Measurements from ENCODE around the gene SPTLC1.
A peak's percentile ranks its signal among the peaks of the same experiment; 100 is the strongest.
"Not testable (repeated sequence)": the region's sequence is repeated elsewhere in the genome, so short reads cannot be mapped to it uniquely, and the experiment has no call there.

Gene SPTLC1

GRCh38 chr9:92026206-92027002 is 88.8 kb downstream of the SPTLC1 start:
- Histone ChIP-seq H3K9ac (ENCODE audit: low read length) (no peak overlapping the region), H3K27me3 (replicated peaks; ENCODE audit: control insufficient read depth, insufficient read depth, low read length) (no peaks in the 10 kb centered on the region), H3K9me3 (ENCODE audit: control insufficient read depth, low read length) (peaks cover 8% of the 10 kb centered on the region), H3K36me3 (ENCODE audit: control insufficient read depth, insufficient read depth, low read length, severe bottlenecking) (peaks cover 13% of the 10 kb centered on the region), H3K4me3 (ENCODE audit: low read length) (no peak overlapping the region), H3K4me1 (ENCODE audit: control insufficient read depth, insufficient read depth, low read length) (no peaks in the 10 kb centered on the region)
- DNase-seq (ENCODE audit: low read depth) = no peak

GRCh38 chr9:92021785-92022541 is 93.2 kb downstream of the SPTLC1 start:
- H3K4me1 ChIP-seq (ENCODE audit: control insufficient read depth, insufficient read depth, low read length); H3K27me3 ChIP-seq (replicated peaks; ENCODE audit: control insufficient read depth, insufficient read depth, low read length); H3K4me3 ChIP-seq (ENCODE audit: low read length); H3K9ac ChIP-seq (ENCODE audit: low read length); H3K9me3 ChIP-seq (ENCODE audit: control insufficient read depth, low read length); H3K36me3 ChIP-seq (ENCODE audit: control insufficient read depth, insufficient read depth, low read length, severe bottlenecking): not testable (repeated sequence)
- peak; percentile 18 for DNase-seq (ENCODE audit: low read depth)

- no peak overlapping the region for H3K4me3 ChIP-seq (ENCODE audit: low read length)
- H3K36me3 ChIP-seq (ENCODE audit: control insufficient read depth, insufficient read depth, low read length, severe bottlenecking) = no peaks in the 10 kb centered on the region
- no peaks in the 10 kb centered on the region for H3K27me3 ChIP-seq (replicated peaks; ENCODE audit: control insufficient read depth, insufficient read depth, low read length)
- H3K9me3 ChIP-seq (ENCODE audit: control insufficient read depth, low read length) = peaks cover 8% of the 10 kb centered on the region
- no peak overlapping the region for H3K9ac ChIP-seq (ENCODE audit: low read length)
- no peak for DNase-seq (ENCODE audit: low read depth)
- no peaks in the 10 kb centered on the region for H3K4me1 ChIP-seq (ENCODE audit: control insufficient read depth, insufficient read depth, low read length)
Observed at GRCh38 chr9:92019658-92020057, 95.6 kb downstream of the SPTLC1 start.

DNA sequence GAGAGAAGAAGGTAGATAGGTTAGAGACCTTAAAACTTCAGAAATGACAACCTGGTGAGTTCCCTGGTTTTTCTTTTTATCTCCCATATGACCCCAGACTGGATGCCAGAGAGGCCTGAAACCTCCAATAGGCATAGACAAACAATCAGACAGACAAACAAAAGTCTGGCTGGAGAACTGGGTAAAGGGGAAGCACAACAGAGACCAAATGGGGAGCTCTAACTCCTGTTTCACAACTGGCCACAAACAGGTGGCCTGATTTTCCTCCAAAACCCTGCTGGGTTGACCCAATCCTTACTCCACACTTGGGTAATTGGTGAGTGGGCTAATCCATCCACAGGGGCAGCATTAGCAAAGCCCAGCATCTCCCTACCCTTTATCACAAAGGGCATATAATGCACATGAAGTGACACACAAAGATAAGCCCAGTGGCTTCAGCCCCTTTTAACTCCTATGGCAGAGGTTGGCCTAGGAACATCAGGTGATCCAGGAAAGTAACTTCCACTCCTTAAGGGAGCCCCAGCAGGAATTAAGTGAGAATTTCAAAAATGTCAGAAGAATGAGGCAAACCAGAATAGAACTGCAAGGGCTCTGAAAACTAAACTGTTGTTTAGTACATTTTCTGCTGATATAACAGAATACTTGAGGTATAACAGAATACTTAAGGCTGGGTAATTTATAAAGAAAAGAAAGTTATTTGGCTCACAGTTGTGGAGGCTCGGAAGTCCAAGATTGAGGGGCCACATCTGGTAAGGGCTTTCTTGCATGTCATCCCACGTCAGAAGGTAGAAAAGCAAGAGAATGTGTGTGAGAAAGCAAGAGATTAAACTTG is 104.3 kb downstream of the SPTLC1 start:
- H3K4me1 ChIP-seq (ENCODE audit: control insufficient read depth, insufficient read depth, low read length) = peaks cover 25% of the 10 kb centered on the region
- DNase-seq (ENCODE audit: low read depth) = no peak
- peaks cover 4% of the 10 kb centered on the region for H3K9me3 ChIP-seq (ENCODE audit: control insufficient read depth, low read length)
- no peaks in the 10 kb centered on the region for H3K36me3 ChIP-seq (ENCODE audit: control insufficient read depth, insufficient read depth, low read length, severe bottlenecking)
- H3K27me3 ChIP-seq (replicated peaks; ENCODE audit: control insufficient read depth, insufficient read depth, low read length) = no peaks in the 10 kb centered on the region
- H3K4me3 ChIP-seq (ENCODE audit: low read length) = peak overlapping the region; percentile 25
- H3K9ac ChIP-seq (ENCODE audit: low read length) = peak overlapping the region; percentile 81

- DNase-seq (ENCODE audit: low read depth) = peak; percentile 9
- H3K36me3 ChIP-seq (ENCODE audit: control insufficient read depth, insufficient read depth, low read length, severe bottlenecking) = not testable (repeated sequence)
Observed at GRCh38 chr9:92010253-92010652, 105.0 kb downstream of the SPTLC1 start.

DNA sequence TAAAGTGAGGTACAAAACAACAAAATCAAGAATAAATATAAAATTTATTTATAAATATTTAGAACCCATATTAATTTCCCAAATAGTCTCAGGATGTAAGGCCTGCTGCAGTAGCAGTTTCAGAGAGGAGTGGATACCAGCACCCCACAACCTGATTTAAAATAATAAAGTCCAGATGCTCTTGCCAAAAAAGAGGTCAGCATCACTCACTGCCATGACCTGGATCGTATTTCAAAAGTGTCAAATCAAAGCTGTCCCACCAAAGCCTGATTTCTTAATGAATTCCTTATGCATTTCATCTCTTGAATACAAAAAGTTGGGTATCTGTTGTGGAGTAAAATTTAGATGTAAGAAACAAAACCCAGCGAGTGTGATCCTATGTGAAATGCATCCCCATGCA is 107.2 kb downstream of the SPTLC1 start:
- H3K4me1 ChIP-seq (ENCODE audit: control insufficient read depth, insufficient read depth, low read length) = peaks cover 25% of the 10 kb centered on the region
- H3K4me3 ChIP-seq (ENCODE audit: low read length) = no peak overlapping the region
- H3K27me3 ChIP-seq (replicated peaks; ENCODE audit: control insufficient read depth, insufficient read depth, low read length) = no peaks in the 10 kb centered on the region
- H3K9me3 ChIP-seq (ENCODE audit: control insufficient read depth, low read length) = no peaks in the 10 kb centered on the region
- H3K36me3 ChIP-seq (ENCODE audit: control insufficient read depth, insufficient read depth, low read length, severe bottlenecking) = no peaks in the 10 kb centered on the region
- DNase-seq (ENCODE audit: low read depth) = peak; percentile 32
- no peak overlapping the region for H3K9ac ChIP-seq (ENCODE audit: low read length)

More at GRCh38 chr9:92010253-92010652, 105.0 kb downstream of the SPTLC1 start:
- Histone ChIP-seq H3K9ac (ENCODE audit: low read length) (peak overlapping the region; percentile 81), H3K4me3 (ENCODE audit: low read length) (peak overlapping the region; percentile 25), H3K4me1 (ENCODE audit: control insufficient read depth, insufficient read depth, low read length) (peaks cover 25% of the 10 kb centered on the region)
- H3K27me3 ChIP-seq (replicated peaks; ENCODE audit: control insufficient read depth, insufficient read depth, low read length); H3K9me3 ChIP-seq (ENCODE audit: control insufficient read depth, low read length): not testable (repeated sequence)

- Histone ChIP-seq H3K9me3 (ENCODE audit: control insufficient read depth, low read length) (peaks cover 4% of the 10 kb centered on the region), H3K36me3 (ENCODE audit: control insufficient read depth, insufficient read depth, low read length, severe bottlenecking) (no peaks in the 10 kb centered on the region), H3K27me3 (replicated peaks; ENCODE audit: control insufficient read depth, insufficient read depth, low read length) (no peaks in the 10 kb centered on the region), H3K9ac (ENCODE audit: low read length) (no peak overlapping the region), H3K4me3 (ENCODE audit: low read length) (no peak overlapping the region), H3K4me1 (ENCODE audit: control insufficient read depth, insufficient read depth, low read length) (peaks cover 13% of the 10 kb centered on the region)
- DNase-seq (ENCODE audit: low read depth) = no peak
Observed at GRCh38 chr9:92004045-92004392, 111.2 kb downstream of the SPTLC1 start.

DNA sequence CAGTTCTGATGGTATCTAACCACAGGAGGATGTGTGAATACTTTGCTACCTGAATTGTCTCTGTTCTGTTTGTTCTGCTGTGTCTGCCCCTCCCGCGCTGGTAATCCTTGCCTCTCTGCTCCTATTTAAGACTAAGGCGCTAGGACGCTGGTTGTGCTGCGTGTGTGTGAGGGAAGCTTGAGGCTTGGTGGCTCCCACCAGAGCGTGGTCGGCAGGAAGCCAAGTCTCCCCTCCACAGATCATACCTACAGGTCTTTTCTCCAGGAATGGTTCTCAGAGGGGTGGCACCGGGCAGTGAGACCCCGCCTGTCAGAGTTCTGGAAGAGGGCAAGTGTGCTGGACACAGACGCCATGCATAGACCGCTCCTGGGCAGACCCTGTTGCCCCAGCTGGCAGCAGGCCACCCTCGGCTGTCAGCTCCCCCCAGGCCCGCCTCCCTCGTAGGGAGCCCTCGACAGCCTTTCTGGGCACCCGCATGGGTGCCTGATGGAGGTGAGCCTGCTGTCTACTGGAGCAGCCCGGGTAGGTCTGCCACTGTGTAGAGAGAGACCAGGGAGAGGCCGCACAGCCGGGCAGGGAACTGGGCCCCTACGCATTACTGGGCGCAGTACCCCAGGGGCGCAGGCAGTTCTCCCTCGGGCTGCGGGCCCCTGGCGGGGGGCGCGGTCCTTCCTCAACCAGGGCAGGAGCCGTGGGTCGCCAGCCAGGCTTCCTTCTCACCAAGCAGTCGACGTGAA is 111.7 kb downstream of the SPTLC1 start:
- DNase-seq (ENCODE audit: low read depth) = no peak
- H3K9me3 ChIP-seq (ENCODE audit: control insufficient read depth, low read length) = peaks cover 4% of the 10 kb centered on the region
- no peak overlapping the region for H3K4me3 ChIP-seq (ENCODE audit: low read length)
- no peaks in the 10 kb centered on the region for H3K27me3 ChIP-seq (replicated peaks; ENCODE audit: control insufficient read depth, insufficient read depth, low read length)
- H3K4me1 ChIP-seq (ENCODE audit: control insufficient read depth, insufficient read depth, low read length) = peaks cover 13% of the 10 kb centered on the region
- no peaks in the 10 kb centered on the region for H3K36me3 ChIP-seq (ENCODE audit: control insufficient read depth, insufficient read depth, low read length, severe bottlenecking)
- no peak overlapping the region for H3K9ac ChIP-seq (ENCODE audit: low read length)

DNA sequence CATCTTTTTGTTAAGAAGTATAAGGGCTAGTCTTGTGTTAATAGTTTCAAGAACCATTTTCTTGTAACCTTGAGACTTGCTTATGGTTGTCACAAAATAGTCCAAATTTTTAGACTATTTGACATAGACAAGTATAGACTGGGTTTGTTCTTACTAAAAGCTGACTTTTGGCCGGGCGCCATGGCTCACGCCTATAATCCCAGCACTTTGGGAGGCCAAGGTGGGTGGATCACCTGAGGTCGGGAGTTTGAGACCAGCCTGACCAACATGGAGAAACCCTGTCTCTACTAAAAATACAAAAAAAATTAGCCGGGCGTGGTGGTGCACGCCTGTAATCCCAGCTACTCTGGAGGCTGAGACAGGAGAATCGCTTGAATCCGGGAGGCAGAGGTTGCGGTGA is 113.3 kb downstream of the SPTLC1 start:
- not testable (repeated sequence) for H3K9ac ChIP-seq (ENCODE audit: low read length); H3K9me3 ChIP-seq (ENCODE audit: control insufficient read depth, low read length); H3K4me1 ChIP-seq (ENCODE audit: control insufficient read depth, insufficient read depth, low read length); H3K27me3 ChIP-seq (replicated peaks; ENCODE audit: control insufficient read depth, insufficient read depth, low read length); H3K36me3 ChIP-seq (ENCODE audit: control insufficient read depth, insufficient read depth, low read length, severe bottlenecking); DNase-seq (ENCODE audit: low read depth); H3K4me3 ChIP-seq (ENCODE audit: low read length)

DNA sequence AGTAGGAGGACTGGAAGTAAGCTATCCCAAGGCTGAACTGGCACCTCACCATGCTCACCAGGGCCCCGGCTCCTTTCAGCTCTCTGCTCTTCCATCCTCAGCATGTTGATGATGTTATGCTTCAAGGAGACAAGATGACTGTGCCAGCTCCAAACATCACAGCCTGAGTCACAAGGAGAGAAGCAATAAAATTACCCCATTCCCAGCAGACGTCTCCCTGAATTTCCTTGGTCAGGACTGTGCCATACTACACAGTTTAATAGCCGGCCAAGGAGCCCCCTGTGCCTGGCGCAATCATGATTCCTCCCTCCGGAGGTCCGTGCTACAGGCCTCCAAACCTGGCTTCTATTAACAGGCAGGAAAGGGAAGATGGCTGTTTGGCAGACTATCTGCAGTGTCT is 114.0 kb downstream of the SPTLC1 start:
- H3K4me3 ChIP-seq (ENCODE audit: low read length) = no peak overlapping the region
- no peak for DNase-seq (ENCODE audit: low read depth)
- H3K36me3 ChIP-seq (ENCODE audit: control insufficient read depth, insufficient read depth, low read length, severe bottlenecking) = no peaks in the 10 kb centered on the region
- no peaks in the 10 kb centered on the region for H3K27me3 ChIP-seq (replicated peaks; ENCODE audit: control insufficient read depth, insufficient read depth, low read length)
- H3K4me1 ChIP-seq (ENCODE audit: control insufficient read depth, insufficient read depth, low read length) = peaks cover 9% of the 10 kb centered on the region
- H3K9me3 ChIP-seq (ENCODE audit: control insufficient read depth, low read length) = peaks cover 4% of the 10 kb centered on the region
- H3K9ac ChIP-seq (ENCODE audit: low read length) = peak overlapping the region; percentile 7
